ENCODE data around the gene SUGP2.
"Not testable (repeated sequence)": the region's sequence is repeated elsewhere in the genome, so short reads cannot be mapped to it uniquely, and the experiment has no call there.

The SUGP2 gene

GRCh38 chr19:18989316-18989715 lies 44.0 kb downstream of the SUGP2 start:
- no peak for DNase-seq

- DNase-seq, result no peak
Measured at GRCh38 chr19:18987456-18987855, 45.9 kb downstream of the SUGP2 start.

- DNase-seq, result no peak
Measured at GRCh38 chr19:18985257-18985656, 48.1 kb downstream of the SUGP2 start.

GRCh38 chr19:18984251-18984650 lies 49.1 kb downstream of the SUGP2 start:
- no peak for DNase-seq

- DNase-seq, result no peak
Measured at GRCh38 chr19:18982669-18983068, 50.6 kb downstream of the SUGP2 start.

GRCh38 chr19:18980432-18981020 lies 52.8 kb downstream of the SUGP2 start:
- no peak for DNase-seq

GRCh38 chr19:18978616-18979015 lies 54.7 kb downstream of the SUGP2 start:
- DNase-seq, result no peak

- no peak for DNase-seq
Measured at GRCh38 chr19:18975869-18976268, 57.4 kb downstream of the SUGP2 start.

GRCh38 chr19:18975011-18975410 lies 58.3 kb downstream of the SUGP2 start:
- no peak for DNase-seq

GRCh38 chr19:18972851-18973250 lies 60.5 kb downstream of the SUGP2 start:
- no peak for DNase-seq

- DNase-seq, result no peak
Measured at GRCh38 chr19:18972301-18972811, 61.0 kb downstream of the SUGP2 start.

GRCh38 chr19:18969931-18970659 lies 63.2 kb downstream of the SUGP2 start:
- DNase-seq, result no peak

- no peak for DNase-seq
Measured at GRCh38 chr19:18967358-18968146, 65.8 kb downstream of the SUGP2 start.

- DNase-seq, result no peak
Measured at GRCh38 chr19:18966307-18966706, 67.0 kb downstream of the SUGP2 start.

GRCh38 chr19:18964121-18964520 lies 69.2 kb downstream of the SUGP2 start:
- DNase-seq, result no peak

- peak; percentile 33 for DNase-seq
Measured at GRCh38 chr19:18961767-18962620, 71.3 kb downstream of the SUGP2 start.

GRCh38 chr19:18960370-18960769 lies 72.9 kb downstream of the SUGP2 start:
- no peak for DNase-seq

GRCh38 chr19:18955042-18955441 lies 78.3 kb downstream of the SUGP2 start:
- DNase-seq, result no peak

GRCh38 chr19:18954094-18954493 lies 79.2 kb downstream of the SUGP2 start:
- DNase-seq, result no peak

- not testable (repeated sequence) for DNase-seq
Measured at GRCh38 chr19:18952364-18953003, 80.8 kb downstream of the SUGP2 start.

GRCh38 chr19:18951721-18952281 lies 81.5 kb downstream of the SUGP2 start:
- DNase-seq, result no peak

GRCh38 chr19:18949858-18950257 lies 83.5 kb downstream of the SUGP2 start:
- DNase-seq, result no peak
